Fibroblast of skin of scalp (primary cell): Measurements from ENCODE around the gene GRIFIN.

Experiments used
- DNase-seq: peaks from one replicate; pipeline ENCODE4 v3.0.0-alpha.2; 2013

The GRIFIN gene

GRCh38 chr7:2497500-2498336 is 21.5 kb upstream of the GRIFIN start:
- no peak for DNase-seq

GRCh38 chr7:2497065-2497464 is 20.9 kb upstream of the GRIFIN start:
- DNase-seq: no peak

- DNase-seq: no peak
Measured at GRCh38 chr7:2496375-2496774, 20.2 kb upstream of the GRIFIN start.

- DNase-seq: no peak
Measured at GRCh38 chr7:2495418-2496299, 19.5 kb upstream of the GRIFIN start.

- DNase-seq: no peak
Measured at GRCh38 chr7:2494191-2495130, 18.3 kb upstream of the GRIFIN start.

GRCh38 chr7:2493205-2494164 is 17.3 kb upstream of the GRIFIN start:
- peak; percentile 59 for DNase-seq

- DNase-seq: no peak
Measured at GRCh38 chr7:2492038-2492437, 15.8 kb upstream of the GRIFIN start.

GRCh38 chr7:2490181-2490651 is 14.0 kb upstream of the GRIFIN start:
- no peak for DNase-seq

GRCh38 chr7:2488681-2489080 is 12.5 kb upstream of the GRIFIN start:
- DNase-seq: no peak

GRCh38 chr7:2488272-2488645 is 12.1 kb upstream of the GRIFIN start:
- peak; percentile 27 for DNase-seq

- peak; percentile 43 for DNase-seq
Measured at GRCh38 chr7:2487586-2488271, 11.5 kb upstream of the GRIFIN start.

GRCh38 chr7:2484868-2485267 is 8.7 kb upstream of the GRIFIN start:
- DNase-seq: no peak

GRCh38 chr7:2483494-2483893 is 7.3 kb upstream of the GRIFIN start:
- no peak for DNase-seq

GRCh38 chr7:2482725-2483451 is 6.7 kb upstream of the GRIFIN start:
- no peak for DNase-seq

- no peak for DNase-seq
Measured at GRCh38 chr7:2481195-2481594, 5.0 kb upstream of the GRIFIN start.

- no peak for DNase-seq
Measured at GRCh38 chr7:2480070-2480408, 3.8 kb upstream of the GRIFIN start.

- no peak for DNase-seq
Measured at GRCh38 chr7:2479276-2480069, 3.3 kb upstream of the GRIFIN start.

GRCh38 chr7:2478800-2479199 is 2.6 kb upstream of the GRIFIN start:
- no peak for DNase-seq

GRCh38 chr7:2478399-2478785 is 2.2 kb upstream of the GRIFIN start:
- DNase-seq: peak; percentile 43
